WTC11 (cell line): ENCODE results near the gene BCL7C. TPM values are rescaled to one million over a fixed set of nuclear protein-coding genes. Genes with fewer than 3 reads are reported as not detected.

ENCODE experiments used
- ATAC-seq: fragments of 200-7000 bp; cut with Tn5 transposase; 2 replicates; pipeline ENCODE4 v1.10.0; 2021; ENCODE audit warnings: mild to moderate bottlenecking, moderate library complexity
- CTCF ChIA-PET: fragments of 300-600 bp; sonication (Branson Sonifier 250); formaldehyde crosslinking; loops from one replicate; lab custom pipeline; 2021; ENCODE audit warnings: antibody characterized with exemption; lab: Charles Lee
- POLR2A ChIA-PET: fragments of 350-600 bp; sonication (Branson Sonifier 250); formaldehyde crosslinking; loops from one replicate; lab custom pipeline; 2021; ENCODE audit warnings: antibody characterized with exemption; lab: Charles Lee
- DNase-seq: peaks from one replicate; pipeline ENCODE4 v3.0.0; 2021; ENCODE audit warnings: low spot score
- H3K27ac Mint-ChIP-seq: 2 replicates; pipeline ENCODE4 v1.8.0; 2021; ENCODE audit warnings: mixed read lengths
- H3K27me3 Mint-ChIP-seq: 2 replicates; pipeline ENCODE4 v1.8.0; 2021; ENCODE audit warnings: low read depth, mild to moderate bottlenecking, moderate library complexity, mixed read lengths
- H3K36me3 Mint-ChIP-seq: 2 replicates; pipeline ENCODE4 v1.8.0; 2021; ENCODE audit warnings: mixed read lengths
- H3K4me1 Mint-ChIP-seq: 2 replicates; pipeline ENCODE4 v1.8.0; 2022; ENCODE audit warnings: mixed read lengths
- H3K4me3 Mint-ChIP-seq: 2 replicates; pipeline ENCODE4 v1.8.0; 2021; ENCODE audit warnings: mild to moderate bottlenecking, moderate library complexity, mixed read lengths
- H3K9me3 Mint-ChIP-seq: 2 replicates; pipeline ENCODE4 v1.8.0; 2021; ENCODE audit warnings: mixed read lengths
- ATF1 ChIP-seq: sonication (generic); formaldehyde crosslinking; IDR thresholded peaks from 2 replicates; pipeline ENCODE4 v1.8.1; 2023; ENCODE audit warnings: mild to moderate bottlenecking, moderate library complexity, missing genetic modification reagents
- ATF2 ChIP-seq: sonication (generic); formaldehyde crosslinking; IDR thresholded peaks from 2 replicates; pipeline ENCODE4 v1.8.1; 2022; ENCODE audit warnings: low read depth, missing genetic modification reagents, borderline replicate concordance
- CDX4 ChIP-seq: fragments of 250-450 bp; sonication (Bioruptor Pico); IDR thresholded peaks from 2 replicates; pipeline ENCODE4 v1.9.0; 2021; ENCODE audit warnings: moderate library complexity, mild to moderate bottlenecking, inconsistent platforms, borderline replicate concordance
- CTCF ChIP-seq: fragments of 200-600 bp; IDR thresholded peaks from 2 replicates; pipeline ENCODE4 v1.8.0; 2022; ENCODE audit warnings: antibody characterized with exemption
- EMX1 ChIP-seq: fragments of 250-450 bp; sonication (Bioruptor Pico); IDR thresholded peaks from 2 replicates; pipeline ENCODE4 v1.8.0; 2021; ENCODE audit warnings: mild to moderate bottlenecking
- ETV6 ChIP-seq: sonication (generic); formaldehyde crosslinking; IDR thresholded peaks from 2 replicates; pipeline ENCODE4 v1.8.1; 2022; ENCODE audit warnings: mild to moderate bottlenecking, missing genetic modification reagents
- GABPB1 ChIP-seq: sonication (generic); formaldehyde crosslinking; IDR thresholded peaks from 2 replicates; pipeline ENCODE4 v1.8.1; 2023; ENCODE audit warnings: mild to moderate bottlenecking, missing genetic modification reagents
- IRF1 ChIP-seq: sonication (generic); formaldehyde crosslinking; IDR thresholded peaks from 2 replicates; pipeline ENCODE4 v1.8.0; 2023; ENCODE audit warnings: missing genetic modification reagents
- JUN ChIP-seq: sonication (generic); formaldehyde crosslinking; IDR thresholded peaks from 2 replicates; pipeline ENCODE4 v1.8.0; 2023; ENCODE audit warnings: mild to moderate bottlenecking, missing genetic modification reagents
- PRDM15 ChIP-seq: sonication (generic); formaldehyde crosslinking; IDR thresholded peaks from 2 replicates; pipeline ENCODE4 v1.8.0; 2022; ENCODE audit warnings: missing genetic modification reagents
- PREB ChIP-seq: sonication (generic); formaldehyde crosslinking; IDR thresholded peaks from 2 replicates; pipeline ENCODE4 v1.8.1; 2022; ENCODE audit warnings: mild to moderate bottlenecking, missing genetic modification reagents, moderate library complexity, borderline replicate concordance
- RELA ChIP-seq: sonication (generic); formaldehyde crosslinking; IDR thresholded peaks from 2 replicates; pipeline ENCODE4 v1.8.1; 2022; ENCODE audit warnings: missing genetic modification reagents, mild to moderate bottlenecking, borderline replicate concordance
- RORB ChIP-seq: fragments of 250-450 bp; sonication (Bioruptor Pico); IDR thresholded peaks from 2 replicates; pipeline ENCODE4 v1.9.0; 2021; ENCODE audit warnings: mild to moderate bottlenecking
- USF2 ChIP-seq: sonication (generic); formaldehyde crosslinking; IDR thresholded peaks from 2 replicates; pipeline ENCODE4 v1.8.1; 2023; ENCODE audit warnings: mild to moderate bottlenecking, missing genetic modification reagents, moderate library complexity
- ZNF121 ChIP-seq: sonication (generic); formaldehyde crosslinking; IDR thresholded peaks from 2 replicates; pipeline ENCODE4 v1.8.0; 2023; ENCODE audit warnings: missing genetic modification reagents
- ZNF512 ChIP-seq: sonication (generic); formaldehyde crosslinking; IDR thresholded peaks from 2 replicates; pipeline ENCODE4 v1.8.1; 2022; ENCODE audit warnings: missing genetic modification reagents, borderline replicate concordance
- total RNA-seq: library from RNA; stranded (reverse); gene quantifications from 3 replicates; pipeline ENCODE4 v1.2.3, GENCODE V29; 2021

BCL7C gene
- total RNA-seq, 1 experiment from 2014 or later = 18.3 TPM

GRCh38 chr16:30914830-30915229 lies 21.0 kb upstream of the BCL7C start:
- POLR2A ChIA-PET = no interaction called here
- no peak overlapping the region for H3K27ac Mint-ChIP-seq
- no peaks in the 10 kb centered on the region; the same call in 1 of the 2 replicates for H3K27me3 Mint-ChIP-seq
- no peaks in the 10 kb centered on the region for H3K36me3 Mint-ChIP-seq
- TF ChIP-seq ATF2 (CRISPR knock-in tag) = no peak
- TF ChIP-seq ZNF121 (CRISPR knock-in tag) = 0 out of 2 replicates have a peak, but pooled peaks have one; percentile 34
- H3K4me1 Mint-ChIP-seq = peaks cover 10% of the 10 kb centered on the region
- CTCF ChIA-PET = interaction anchor here (1.3 kb wide), 1 partner anchor 70 kb away, joined by 5 read pairs; no protein-coding TSS in a partner anchor
- no peak overlapping the region for H3K4me3 Mint-ChIP-seq
- no peak; the same call in 1 of the 2 replicates for ATAC-seq
- H3K9me3 Mint-ChIP-seq = no peaks in the 10 kb centered on the region
- no peak for DNase-seq

GRCh38 chr16:30912794-30913412 lies 19.0 kb upstream of the BCL7C start:
- POLR2A ChIA-PET = no interaction called here

More at GRCh38 chr16:30912794-30913412, 19.0 kb upstream of the BCL7C start:
- DNase-seq = no peak
- CTCF ChIA-PET = interaction anchor here (0.6 to 1.4 kb wide), 3 partner anchors 11 to 68 kb away, joined by 3 to 10 read pairs (median 8); no protein-coding TSS in a partner anchor
- TF ChIP-seq GABPB1 (no peak), ATF1 (no peak), USF2 (no peak), CTCF (no peak), EMX1 (CRISPR knock-in tag) (no peak), CDX4 (no peak), PREB (no peak), PRDM15 (no peak), RORB (CRISPR knock-in tag) (no peak), RELA (CRISPR knock-in tag) (no peak), ZNF512 (CRISPR knock-in tag) (no peak), JUN (CRISPR knock-in tag) (no peak), ETV6 (CRISPR knock-in tag) (no peak), IRF1 (no peak)
- H3K27me3 Mint-ChIP-seq = no peaks in the 10 kb centered on the region; the same call in 1 of the 2 replicates
- H3K4me3 Mint-ChIP-seq = no peak overlapping the region
- no peak for ATAC-seq
- no peaks in the 10 kb centered on the region for H3K36me3 Mint-ChIP-seq
- peaks cover 10% of the 10 kb centered on the region for H3K4me1 Mint-ChIP-seq
- no peak overlapping the region for H3K27ac Mint-ChIP-seq
- no peaks in the 10 kb centered on the region for H3K9me3 Mint-ChIP-seq
